Left forelimb (tissue), 1 donor: Measurements from ENCODE around the gene CAP1.

Experiments
- DNase-seq: peaks from one replicate; pipeline ENCODE4 v3.0.0-alpha.2; 2018; ENCODE audit warnings: low spot score

CAP1 gene

DNA sequence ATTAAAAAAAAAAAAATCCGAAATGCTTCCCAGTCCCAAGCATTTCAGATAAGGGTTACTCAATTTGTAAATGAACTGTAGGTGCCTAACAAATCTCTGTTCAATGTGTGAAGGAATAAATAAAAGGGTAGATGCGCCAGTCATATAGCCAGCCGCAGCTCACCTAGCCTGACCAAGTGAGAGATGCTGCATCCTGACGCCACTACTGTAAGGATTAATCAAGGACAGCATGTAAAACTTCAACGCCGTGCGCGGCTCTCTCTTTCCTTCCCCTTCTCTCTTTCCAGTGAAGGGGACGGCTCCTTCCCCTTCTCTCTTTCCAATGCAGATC, 56.1 kb downstream of the CAP1 start:
- DNase-seq: no peak

DNA sequence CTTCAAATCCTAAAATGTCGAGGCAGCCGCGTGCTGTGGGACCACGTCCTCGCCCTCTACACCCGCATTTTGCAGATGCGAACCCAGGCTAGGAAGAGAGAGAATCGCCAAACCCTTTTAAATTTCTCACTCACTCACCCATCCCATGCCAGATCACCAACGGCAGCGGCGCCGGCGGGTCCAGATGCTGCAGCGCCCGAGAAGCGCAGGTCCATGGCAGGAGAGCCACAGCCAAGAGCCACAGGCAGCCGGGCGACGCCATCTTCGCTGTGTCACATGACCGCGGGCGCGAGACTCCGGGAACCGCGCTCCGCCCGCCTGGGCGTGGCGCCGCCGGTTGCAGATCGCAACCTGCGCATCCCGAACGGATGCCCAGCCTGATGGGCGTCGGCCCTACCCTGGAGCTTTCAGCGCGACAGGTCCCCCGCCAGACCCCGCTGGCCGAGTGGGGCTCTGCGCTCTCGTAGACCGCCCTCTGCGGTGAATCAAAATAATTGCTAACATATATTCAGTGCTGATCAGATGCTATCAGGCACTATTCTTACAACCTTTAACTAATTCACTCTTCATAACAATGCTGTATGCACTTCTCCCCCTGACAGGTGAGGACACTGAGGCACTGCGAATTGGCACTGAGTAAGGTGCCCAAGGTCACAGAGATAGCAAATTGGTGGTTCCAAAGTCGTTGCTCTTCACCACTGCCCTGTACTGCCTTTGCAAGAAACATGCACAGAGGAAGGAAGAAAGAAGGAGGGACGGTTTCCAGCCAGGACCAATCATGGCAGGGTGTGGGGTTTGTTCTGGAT, 56.7 kb downstream of the CAP1 start, which contains the start of gene PPT1:
Gene PPT1, minus strand, starts transcription at position 276 of the 806 bp plus-strand sequence. Its CDS starts 14 bp downstream, at position 262.
- DNase-seq: peak; percentile 88

DNA sequence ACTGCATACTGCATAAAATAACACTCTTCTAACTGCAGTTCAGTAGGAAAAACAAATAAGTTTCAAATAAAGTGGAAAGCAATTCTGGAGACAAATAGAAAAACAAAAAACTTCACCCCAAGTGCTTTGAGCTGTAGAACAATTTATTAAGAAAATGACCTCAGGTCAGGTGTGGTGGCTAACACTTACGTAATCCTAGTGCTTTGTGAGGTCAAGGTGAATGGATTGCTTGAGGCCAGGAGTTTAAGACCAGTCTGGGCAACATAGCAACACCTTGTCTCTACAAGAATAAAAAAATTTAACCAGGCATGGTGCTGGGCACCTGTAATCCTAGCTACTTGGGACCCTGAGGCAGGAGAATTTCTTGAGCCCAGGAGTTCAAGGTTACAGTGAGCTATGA, 61.5 kb downstream of the CAP1 start:
- no peak for DNase-seq

DNA sequence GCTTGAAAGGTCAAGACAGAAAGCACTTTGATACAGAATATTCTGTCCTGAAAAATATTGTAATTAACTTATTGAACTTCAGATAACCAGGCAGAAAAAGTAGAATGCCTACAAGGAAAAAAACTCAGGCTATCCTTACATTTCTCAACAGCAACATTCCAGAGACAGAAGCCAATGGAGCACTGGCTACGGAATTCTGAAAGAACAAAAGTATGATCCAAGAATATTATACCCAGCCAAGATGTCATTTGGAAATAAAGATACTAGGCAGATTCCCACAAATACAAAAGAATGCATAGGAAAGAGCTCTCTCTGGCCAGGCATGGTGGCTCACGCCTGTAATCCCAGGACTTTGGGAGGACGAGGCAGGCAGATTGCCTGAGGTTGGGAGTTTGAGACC, 62.4 kb downstream of the CAP1 start:
- DNase-seq: no peak

DNA sequence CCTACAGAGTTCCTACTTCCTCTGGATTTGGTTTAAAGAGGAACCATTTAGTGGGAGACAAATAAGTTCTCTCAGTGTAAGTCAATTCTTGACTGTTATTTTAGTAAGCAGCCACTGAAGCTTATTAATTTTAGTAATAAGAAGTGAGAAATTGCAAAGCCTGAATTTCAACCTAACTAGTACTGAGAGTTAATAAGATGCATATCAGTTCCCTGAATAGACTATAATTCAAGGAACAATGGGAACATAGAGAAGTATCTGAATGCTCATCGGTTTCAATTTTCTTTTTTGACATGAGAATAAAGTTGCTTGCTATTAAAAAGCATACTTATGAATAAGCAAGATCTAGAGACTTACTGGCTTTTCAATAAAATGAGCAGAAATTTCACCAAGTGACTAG, 64.5 kb downstream of the CAP1 start:
- DNase-seq: no peak

DNA sequence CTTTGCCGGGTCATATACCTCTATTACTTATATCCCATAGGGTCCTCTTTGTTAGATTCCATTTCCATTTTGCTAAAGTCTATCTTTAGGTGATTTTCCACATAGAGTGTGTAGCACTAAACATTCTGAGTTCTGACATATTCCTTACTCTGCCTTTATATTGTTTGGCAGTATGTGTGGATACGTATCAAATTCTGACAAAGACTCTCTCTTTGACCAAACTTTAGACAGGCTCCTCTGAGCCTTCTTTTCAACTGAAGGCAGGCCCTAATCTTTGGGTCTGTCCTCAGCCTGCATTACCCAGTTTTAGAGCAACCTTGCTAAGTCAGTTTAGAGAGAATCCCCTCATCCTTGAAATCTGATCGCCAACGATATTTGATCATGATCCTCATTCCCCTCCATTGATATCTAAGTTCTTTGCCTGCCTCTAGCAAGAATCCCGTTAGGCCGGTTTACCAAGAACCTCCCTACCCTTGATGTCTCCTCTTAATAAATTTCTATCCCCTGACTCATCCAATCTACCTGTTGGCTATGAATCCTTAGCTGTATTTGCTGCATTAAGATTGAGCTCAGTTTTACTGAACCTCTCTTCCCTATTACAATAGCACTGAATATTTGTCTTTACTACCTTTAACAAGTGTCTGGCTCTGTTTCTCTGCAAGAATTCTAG, 66.9 kb downstream of the CAP1 start:
- no peak for DNase-seq

DNA sequence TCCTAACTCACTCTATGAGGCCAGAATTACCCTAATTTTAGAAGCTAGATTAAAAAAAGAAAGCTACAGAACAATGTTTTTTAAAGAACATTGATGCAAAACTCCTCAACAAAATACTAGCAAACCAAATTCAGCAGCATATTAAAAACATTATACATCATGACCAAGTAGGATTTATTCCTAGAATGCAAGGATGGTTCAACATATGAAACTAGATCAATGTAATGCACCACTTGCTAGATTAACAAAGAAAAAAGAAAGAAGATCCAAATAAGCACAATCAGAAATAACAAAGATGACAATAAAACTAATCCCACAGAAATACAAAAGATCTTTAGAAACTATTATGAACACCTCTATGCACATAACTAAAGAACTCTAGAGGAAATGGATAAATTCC, 69.9 kb downstream of the CAP1 start:
- no peak for DNase-seq

DNA sequence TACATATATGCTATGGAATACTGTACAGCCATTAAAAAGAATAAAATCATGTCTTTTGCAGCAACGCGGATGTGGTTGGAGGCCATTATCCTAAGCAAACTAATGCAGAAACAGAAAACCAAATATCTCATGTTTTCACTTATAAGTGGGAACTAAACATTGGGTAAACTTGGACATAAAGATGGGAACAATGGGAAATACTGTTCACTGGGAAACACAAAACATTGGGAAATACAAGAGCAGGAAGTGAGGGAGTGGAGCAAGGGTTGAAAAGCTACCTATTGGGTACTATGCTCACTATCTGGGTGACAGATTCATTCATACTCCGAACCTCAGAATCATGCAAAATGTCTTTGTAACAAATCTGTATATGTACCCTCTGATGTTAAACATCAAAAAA, 73.9 kb downstream of the CAP1 start:
- DNase-seq: no peak

DNA sequence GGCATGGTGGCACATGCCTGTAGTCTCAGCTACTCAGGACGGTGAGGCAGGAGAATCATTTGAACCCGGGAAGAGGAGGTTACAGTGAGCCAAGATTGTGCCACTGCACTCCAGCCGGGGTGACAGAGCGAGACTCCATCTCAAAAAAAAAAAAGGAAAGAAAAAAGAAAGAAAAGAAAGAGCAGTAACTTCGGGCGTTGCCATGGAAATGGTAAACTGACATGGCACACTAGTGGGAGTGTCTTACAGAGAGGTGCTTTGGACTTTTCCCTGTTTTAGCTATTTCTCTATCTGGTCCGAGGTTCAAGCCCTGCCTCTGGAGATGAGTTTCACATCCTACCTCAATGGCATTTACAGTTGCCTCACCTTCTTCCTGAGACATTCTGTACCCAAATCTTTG, 79.6 kb downstream of the CAP1 start:
- DNase-seq: no peak
